OCI-LY7 (cell line): Measurements from ENCODE around the gene DDIT4. TPM values are rescaled to one million over a fixed set of nuclear protein-coding genes. Genes with fewer than 3 reads are reported as not detected.

Experiments
- BruUV-seq: library from RNA; stranded (reverse); fragments of 400-500 nt; replicated peaks from 2 replicates; lab custom pipeline; 2021; lab: Mats Ljungman, UMichigan
- CTCF ChIA-PET: fragments of 300-600 bp; sonication (Branson Sonifier 250); formaldehyde crosslinking; loops from one replicate; lab custom pipeline; 2022; ENCODE audit warnings: antibody characterized with exemption; ENCODE audit not compliant: unreplicated experiment; lab: Charles Lee
- POLR2A ChIA-PET: fragments of 300-600 bp; sonication (Branson Sonifier 250); formaldehyde crosslinking; loops from one replicate; lab custom pipeline; 2022; ENCODE audit warnings: antibody characterized with exemption; lab: Charles Lee
- DNase-seq: peaks from one replicate; pipeline ENCODE4 v3.0.0-alpha.2; 2015; ENCODE audit warnings: low spot score
- H2AFZ ChIP-seq: fragments of 200-600 bp; sonication (generic), shearing (Covaris generic); 2 replicates; pipeline ENCODE4 v1.6.1; 2014; ENCODE audit warnings: mild to moderate bottlenecking, antibody characterized with exemption, low read length, moderate library complexity
- H3K27ac ChIP-seq: fragments of 200-600 bp; sonication (generic); 2 replicates; pipeline ENCODE4 v1.5.1; 2014; ENCODE audit warnings: mixed run types, low read depth, mild to moderate bottlenecking, moderate library complexity, low read length, inconsistent platforms; ENCODE audit not compliant: poor library complexity, severe bottlenecking
- H3K36me3 ChIP-seq: fragments of 200-600 bp; sonication (generic); 2 replicates; pipeline ENCODE4 v1.6.1; 2014; ENCODE audit warnings: mild to moderate bottlenecking, antibody characterized with exemption, low read length, moderate library complexity, mixed read lengths; ENCODE audit not compliant: insufficient read depth
- H3K4me1 ChIP-seq: fragments of 200-600 bp; sonication (generic); 2 replicates; pipeline ENCODE4 v1.5.1; 2014; ENCODE audit warnings: mild to moderate bottlenecking, low read length; ENCODE audit not compliant: insufficient read depth, poor library complexity, severe bottlenecking
- H3K4me2 ChIP-seq: fragments of 200-600 bp; sonication (generic); 2 replicates; pipeline ENCODE4 v1.6.1; 2014; ENCODE audit warnings: mild to moderate bottlenecking, low read length
- H3K4me3 ChIP-seq: fragments of 200-600 bp; sonication (generic); 2 replicates; pipeline ENCODE4 v1.5.1; 2014; ENCODE audit warnings: mild to moderate bottlenecking, low read depth, low read length; ENCODE audit not compliant: poor library complexity, severe bottlenecking
- H3K79me2 ChIP-seq: fragments of 200-600 bp; sonication (generic); 2 replicates; pipeline ENCODE4 v1.6.1; 2016; ENCODE audit warnings: low read depth, mild to moderate bottlenecking, low read length, moderate library complexity, mixed read lengths; ENCODE audit not compliant: insufficient read depth
- H3K9me2 ChIP-seq: fragments of 200-600 bp; sonication (generic); 2 replicates; pipeline ENCODE4 v1.6.1; 2016; ENCODE audit warnings: mild to moderate bottlenecking, low read length, mixed read lengths; ENCODE audit not compliant: insufficient read depth
- H3K9me3 ChIP-seq: fragments of 200-600 bp; sonication (generic); 2 replicates; pipeline ENCODE4 v1.6.1; 2014; ENCODE audit warnings: mild to moderate bottlenecking, mixed run types, low read length, mixed read lengths
- H4K20me1 ChIP-seq: fragments of 200-600 bp; sonication (generic); 2 replicates; pipeline ENCODE4 v1.6.1; 2014; ENCODE audit warnings: mild to moderate bottlenecking, antibody characterized with exemption, low read length, moderate library complexity, mixed read lengths; ENCODE audit not compliant: insufficient read depth
- EZH2phosphoT487 ChIP-seq: fragments of 200-600 bp; sonication (generic); IDR thresholded peaks from 2 replicates; pipeline ENCODE4 v1.6.1; 2018; ENCODE audit warnings: low read depth, borderline replicate concordance, mild to moderate bottlenecking, mixed run types, antibody characterized with exemption, low read length, moderate library complexity, mixed read lengths
- intact Hi-C: fragments of 100-400 bp; cut with micrococcal nuclease; formaldehyde crosslinking; loops from one replicate; pipeline ENCODE4 v1.10.0; 2022; ENCODE audit not compliant: unreplicated experiment
- total RNA-seq, 2 experiments: library from RNA; depleted of rRNA in 1 of 2; stranded (reverse); fragments of >200 nt in 1 of 2; shearing (Covaris generic) in 1 of 2; gene quantifications; 2 replicates each; pipeline ENCODE4 v1.2.3, GENCODE V29; 2014 to 2022
- TF ChIP-seq, protein P1 (sequence below): fragments of 200-600 bp; sonication (generic); conservative IDR thresholded peaks from 2 replicates; pipeline ENCODE4 v1.5.1; 2014; ENCODE audit warnings: mild to moderate bottlenecking, antibody characterized with exemption, low read length, moderate library complexity, mixed read lengths

Gene DDIT4
- total RNA-seq, 2 experiments from 2014 or later, result 91.8 to 102 TPM

DNA sequence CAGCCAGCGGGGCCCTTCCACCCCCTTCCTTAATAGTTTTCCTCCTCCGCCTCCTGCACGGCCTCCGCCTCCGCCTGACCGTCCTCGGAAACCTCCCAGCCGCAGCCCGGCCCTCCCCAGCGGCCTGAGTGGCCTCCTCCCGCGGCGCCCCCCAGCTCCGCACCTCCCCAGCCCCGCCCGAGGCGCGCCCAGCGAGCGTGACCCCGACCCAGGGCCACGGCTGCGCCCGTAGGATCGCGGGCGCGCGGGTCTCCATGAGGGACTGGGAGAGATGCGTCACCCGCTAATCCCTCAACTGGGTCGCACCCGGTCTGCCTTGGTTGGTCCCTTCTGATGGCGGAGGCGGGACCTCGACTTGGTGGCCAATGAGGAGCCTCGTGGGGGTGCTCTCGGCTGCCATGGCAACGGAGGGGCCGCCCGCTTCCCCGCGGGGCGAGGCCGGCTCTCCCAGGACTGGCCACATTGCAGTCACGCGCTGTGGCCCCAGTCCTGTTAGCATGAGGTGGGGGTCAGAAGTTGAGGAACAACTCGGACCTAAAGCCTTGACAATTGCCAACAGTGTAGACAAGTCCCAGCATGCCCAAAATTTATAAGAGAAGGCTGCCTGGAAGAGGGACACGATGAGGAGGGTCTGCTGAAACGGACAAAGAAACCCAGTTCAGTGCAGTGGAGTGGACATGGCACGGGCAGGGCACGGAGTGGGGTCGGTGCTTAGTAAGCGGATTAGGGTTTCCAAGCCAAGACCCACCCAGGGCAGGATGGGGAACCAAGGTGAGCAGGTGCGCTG is 24.3 kb downstream of the DDIT4 start:
- Histone ChIP-seq H3K27ac (peak overlapping the region; percentile 83), H3K4me2 (peak overlapping the region; percentile 90), H3K4me3 (peak overlapping the region; percentile 71), H4K20me1 (no peaks in the 10 kb centered on the region), H2AFZ (peak overlapping the region; percentile 34; the same call in 1 of the 2 replicates), H3K79me2 (no peaks in the 10 kb centered on the region), H3K9me3 (no peaks in the 10 kb centered on the region), H3K4me1 (peaks cover 36% of the 10 kb centered on the region), H3K36me3 (no peaks in the 10 kb centered on the region), H3K9me2 (no peaks in the 10 kb centered on the region)
- TF ChIP-seq, protein P1, sequence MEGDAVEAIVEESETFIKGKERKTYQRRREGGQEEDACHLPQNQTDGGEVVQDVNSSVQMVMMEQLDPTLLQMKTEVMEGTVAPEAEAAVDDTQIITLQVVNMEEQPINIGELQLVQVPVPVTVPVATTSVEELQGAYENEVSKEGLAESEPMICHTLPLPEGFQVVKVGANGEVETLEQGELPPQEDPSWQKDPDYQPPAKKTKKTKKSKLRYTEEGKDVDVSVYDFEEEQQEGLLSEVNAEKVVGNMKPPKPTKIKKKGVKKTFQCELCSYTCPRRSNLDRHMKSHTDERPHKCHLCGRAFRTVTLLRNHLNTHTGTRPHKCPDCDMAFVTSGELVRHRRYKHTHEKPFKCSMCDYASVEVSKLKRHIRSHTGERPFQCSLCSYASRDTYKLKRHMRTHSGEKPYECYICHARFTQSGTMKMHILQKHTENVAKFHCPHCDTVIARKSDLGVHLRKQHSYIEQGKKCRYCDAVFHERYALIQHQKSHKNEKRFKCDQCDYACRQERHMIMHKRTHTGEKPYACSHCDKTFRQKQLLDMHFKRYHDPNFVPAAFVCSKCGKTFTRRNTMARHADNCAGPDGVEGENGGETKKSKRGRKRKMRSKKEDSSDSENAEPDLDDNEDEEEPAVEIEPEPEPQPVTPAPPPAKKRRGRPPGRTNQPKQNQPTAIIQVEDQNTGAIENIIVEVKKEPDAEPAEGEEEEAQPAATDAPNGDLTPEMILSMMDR, result no peak
- TF ChIP-seq EZH2phosphoT487, result no peak
- intact Hi-C loops, result loop anchor here (1.0 to 2.0 kb wide), 4 partner anchors 22 to 50 kb away; no protein-coding TSS in a partner anchor
- peak; percentile 97 for DNase-seq
- no TSS peak for BruUV-seq
- POLR2A ChIA-PET, result interaction anchor here (0.5 to 2.3 kb wide), 15 partner anchors 11 to 52 kb away, joined by 3 to 14 read pairs (median 4); no protein-coding TSS in a partner anchor
- CTCF ChIA-PET, result interaction anchor here (0.5 to 1.1 kb wide), 3 partner anchors 24 to 44 kb away, joined by 3 to 5 read pairs (median 4); no protein-coding TSS in a partner anchor

GRCh38 chr10:72298592-72299519 is 25.1 kb downstream of the DDIT4 start:
- Histone ChIP-seq H3K79me2 (no peaks in the 10 kb centered on the region), H3K4me2 (peak overlapping the region; percentile 90), H3K36me3 (no peaks in the 10 kb centered on the region), H4K20me1 (no peaks in the 10 kb centered on the region), H3K9me2 (no peaks in the 10 kb centered on the region), H3K4me1 (peaks cover 36% of the 10 kb centered on the region), H3K27ac (no peak overlapping the region), H2AFZ (peak overlapping the region; percentile 34; the same call in 1 of the 2 replicates), H3K4me3 (peak overlapping the region; percentile 71), H3K9me3 (no peaks in the 10 kb centered on the region)
- CTCF ChIA-PET, result no interaction called here
- BruUV-seq, result no TSS peak
- TF ChIP-seq EZH2phosphoT487, result no peak
- TF ChIP-seq, protein P1, result no peak
- intact Hi-C loops, result no loop called here
- no peak for DNase-seq
- POLR2A ChIA-PET, result interaction anchor here (1.1 to 2.3 kb wide), 5 partner anchors 12 to 51 kb away, joined by 3 to 8 read pairs (median 5); no protein-coding TSS in a partner anchor
